ENCODE measurements around the gene MUCL3.

The MUCL3 gene

GRCh38 chr6:30947231-30947630 is 6.5 kb downstream of the MUCL3 start:
- H3K27ac ChIP-seq (ENCODE audit: low read length): no peak overlapping the region
- H3K9ac ChIP-seq (ENCODE audit: low read depth, low read length): no peak overlapping the region
- H3K36me3 ChIP-seq (ENCODE audit: insufficient read depth, low read depth, low read length): no peaks in the 10 kb centered on the region
- peaks cover 4% of the 10 kb centered on the region; the same call in 1 of the 2 replicates for H3K9me3 ChIP-seq (ENCODE audit: insufficient read depth, low read depth, low read length)
- peaks cover 10% of the 10 kb centered on the region; the same call in 1 of the 2 replicates for H3K27me3 ChIP-seq (ENCODE audit: insufficient read depth, low read length)
- no peak overlapping the region for H3K4me3 ChIP-seq (ENCODE audit: low read length)
- H3K4me1 ChIP-seq (ENCODE audit: insufficient read depth, low read length): peaks cover 3% of the 10 kb centered on the region; the same call in 1 of the 2 replicates

DNA sequence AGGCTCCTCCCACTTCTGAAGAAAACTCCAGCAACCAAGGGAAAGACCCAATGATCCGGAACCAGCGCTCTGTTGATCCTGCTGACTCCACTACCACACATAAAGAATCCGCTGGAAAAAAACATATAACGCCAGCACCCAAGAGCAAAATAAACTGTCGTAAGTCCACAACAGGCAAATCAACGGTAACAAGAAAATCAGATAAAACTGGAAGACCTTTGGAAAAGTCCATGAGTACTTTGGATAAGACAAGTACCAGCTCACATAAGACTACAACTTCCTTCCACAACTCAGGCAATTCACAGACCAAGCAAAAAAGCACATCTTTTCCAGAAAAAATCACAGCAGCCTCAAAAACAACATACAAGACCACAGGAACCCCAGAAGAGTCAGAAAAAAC is 8.0 kb downstream of the MUCL3 start:
- Histone ChIP-seq H3K9ac (ENCODE audit: low read depth, low read length) (no peak overlapping the region), H3K27me3 (ENCODE audit: insufficient read depth, low read length) (peaks cover 26% of the 10 kb centered on the region), H3K4me3 (ENCODE audit: low read length) (no peak overlapping the region), H3K36me3 (ENCODE audit: insufficient read depth, low read depth, low read length) (no peaks in the 10 kb centered on the region), H3K4me1 (ENCODE audit: insufficient read depth, low read length) (no peaks in the 10 kb centered on the region), H3K9me3 (ENCODE audit: insufficient read depth, low read depth, low read length) (peaks cover 4% of the 10 kb centered on the region; the same call in 1 of the 2 replicates), H3K27ac (ENCODE audit: low read length) (no peak overlapping the region)

DNA sequence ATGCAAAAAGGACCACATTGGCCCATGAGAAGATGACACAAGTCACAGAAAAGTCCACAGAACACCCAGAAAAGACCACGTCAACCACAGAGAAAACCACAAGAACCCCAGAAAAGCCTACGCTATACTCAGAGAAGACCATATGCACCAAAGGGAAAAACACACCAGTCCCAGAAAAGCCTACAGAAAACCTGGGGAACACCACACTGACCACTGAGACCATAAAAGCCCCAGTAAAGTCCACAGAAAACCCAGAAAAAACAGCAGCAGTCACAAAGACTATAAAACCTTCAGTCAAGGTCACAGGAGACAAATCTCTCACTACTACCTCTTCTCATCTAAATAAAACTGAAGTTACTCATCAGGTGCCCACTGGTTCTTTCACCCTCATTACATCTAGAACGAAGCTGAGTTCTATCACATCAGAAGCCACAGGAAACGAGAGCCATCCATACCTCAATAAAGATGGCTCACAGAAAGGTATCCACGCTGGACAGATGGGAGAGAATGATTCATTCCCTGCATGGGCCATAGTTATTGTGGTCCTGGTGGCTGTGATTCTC is 11.2 kb downstream of the MUCL3 start:
- H3K36me3 ChIP-seq (ENCODE audit: insufficient read depth, low read depth, low read length): no peaks in the 10 kb centered on the region
- peaks cover 57% of the 10 kb centered on the region for H3K27me3 ChIP-seq (ENCODE audit: insufficient read depth, low read length)
- H3K9ac ChIP-seq (ENCODE audit: low read depth, low read length): no peak overlapping the region
- H3K9me3 ChIP-seq (ENCODE audit: insufficient read depth, low read depth, low read length): peaks cover 4% of the 10 kb centered on the region; the same call in 1 of the 2 replicates
- no peak overlapping the region for H3K27ac ChIP-seq (ENCODE audit: low read length)
- H3K4me1 ChIP-seq (ENCODE audit: insufficient read depth, low read length): peaks cover 5% of the 10 kb centered on the region; the same call in 1 of the 2 replicates
- no peak overlapping the region for H3K4me3 ChIP-seq (ENCODE audit: low read length)

DNA sequence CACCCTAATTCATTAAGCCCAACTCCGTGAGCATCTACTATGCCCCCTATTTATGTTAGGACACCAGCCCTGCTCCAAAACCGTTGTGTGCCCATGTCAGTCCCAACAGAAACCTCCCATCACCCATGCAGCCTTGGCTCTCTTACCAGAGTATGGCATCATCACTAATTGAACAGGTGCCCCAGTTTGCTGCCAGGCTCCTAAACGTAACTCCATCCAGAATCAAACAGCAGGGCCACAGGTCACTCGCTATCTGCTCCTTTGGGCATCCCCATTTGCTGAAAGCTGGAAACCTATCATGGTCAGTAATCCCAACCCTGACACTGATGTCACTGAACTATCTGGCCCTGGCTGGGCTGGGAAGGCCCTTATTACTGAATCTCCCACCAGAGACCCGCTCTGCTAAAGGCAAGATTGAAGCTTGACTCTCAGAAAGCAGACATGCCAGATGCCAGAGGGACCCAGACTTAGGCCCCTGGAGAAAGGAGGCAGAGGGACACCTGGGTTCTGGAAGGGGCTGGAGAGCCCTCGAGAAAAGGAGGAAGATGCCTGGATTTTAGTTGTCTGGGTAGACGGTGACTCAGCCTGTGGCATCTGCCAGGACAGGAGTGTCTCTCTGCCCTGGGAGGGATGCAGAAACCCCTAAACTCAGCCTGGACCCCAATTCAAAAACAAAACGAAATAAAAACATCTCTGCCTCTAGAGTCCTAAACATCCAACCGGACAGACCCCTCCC is 14.0 kb downstream of the MUCL3 start:
- Histone ChIP-seq H3K9ac (ENCODE audit: low read depth, low read length) (peak overlapping the region; percentile 66; the same call in 1 of the 2 replicates), H3K27ac (ENCODE audit: low read length) (no peak overlapping the region), H3K9me3 (ENCODE audit: insufficient read depth, low read depth, low read length) (peaks cover 4% of the 10 kb centered on the region; the same call in 1 of the 2 replicates), H3K36me3 (ENCODE audit: insufficient read depth, low read depth, low read length) (no peaks in the 10 kb centered on the region), H3K27me3 (ENCODE audit: insufficient read depth, low read length) (peaks cover 72% of the 10 kb centered on the region), H3K4me3 (ENCODE audit: low read length) (peak overlapping the region; percentile 66), H3K4me1 (ENCODE audit: insufficient read depth, low read length) (peaks cover 5% of the 10 kb centered on the region; the same call in 1 of the 2 replicates)

GRCh38 chr6:30955367-30956042 is 14.7 kb downstream of the MUCL3 start:
- H3K4me3 ChIP-seq (ENCODE audit: low read length): peak overlapping the region; percentile 66
- no peaks in the 10 kb centered on the region for H3K36me3 ChIP-seq (ENCODE audit: insufficient read depth, low read depth, low read length)
- H3K27ac ChIP-seq (ENCODE audit: low read length): no peak overlapping the region
- H3K9ac ChIP-seq (ENCODE audit: low read depth, low read length): peak overlapping the region; percentile 66
- peaks cover 5% of the 10 kb centered on the region; the same call in 1 of the 2 replicates for H3K4me1 ChIP-seq (ENCODE audit: insufficient read depth, low read length)
- peaks cover 4% of the 10 kb centered on the region; the same call in 1 of the 2 replicates for H3K9me3 ChIP-seq (ENCODE audit: insufficient read depth, low read depth, low read length)
- H3K27me3 ChIP-seq (ENCODE audit: insufficient read depth, low read length): peaks cover 72% of the 10 kb centered on the region

DNA sequence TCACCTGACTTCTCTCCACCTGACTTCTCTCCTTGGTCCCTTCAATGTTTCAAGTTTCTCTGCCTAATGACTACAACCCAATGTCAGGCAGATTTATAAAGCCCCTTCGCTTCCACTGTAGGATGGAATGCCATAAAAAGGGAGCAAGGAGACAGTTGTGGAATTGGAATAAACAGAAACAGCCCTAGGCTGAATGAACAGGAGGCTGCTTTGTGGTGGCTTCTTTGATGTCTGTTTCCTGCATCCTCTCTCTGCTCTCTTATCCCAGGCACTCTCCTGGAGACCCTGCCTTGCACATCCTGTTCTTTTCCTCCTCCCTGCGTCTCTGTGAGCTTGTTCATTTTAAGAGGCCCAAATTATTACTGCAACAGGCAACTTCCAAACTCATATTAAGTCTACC is 16.9 kb downstream of the MUCL3 start:
- H3K36me3 ChIP-seq (ENCODE audit: insufficient read depth, low read depth, low read length): no peaks in the 10 kb centered on the region
- peaks cover 57% of the 10 kb centered on the region for H3K27me3 ChIP-seq (ENCODE audit: insufficient read depth, low read length)
- H3K27ac ChIP-seq (ENCODE audit: low read length): no peak overlapping the region
- H3K9me3 ChIP-seq (ENCODE audit: insufficient read depth, low read depth, low read length): no peaks in the 10 kb centered on the region
- H3K9ac ChIP-seq (ENCODE audit: low read depth, low read length): no peak overlapping the region
- H3K4me3 ChIP-seq (ENCODE audit: low read length): no peak overlapping the region
- peaks cover 5% of the 10 kb centered on the region; the same call in 1 of the 2 replicates for H3K4me1 ChIP-seq (ENCODE audit: insufficient read depth, low read length)

- Histone ChIP-seq H3K4me3 (ENCODE audit: low read length) (no peak overlapping the region), H3K27me3 (ENCODE audit: insufficient read depth, low read length) (peaks cover 23% of the 10 kb centered on the region), H3K36me3 (ENCODE audit: insufficient read depth, low read depth, low read length) (no peaks in the 10 kb centered on the region), H3K9me3 (ENCODE audit: insufficient read depth, low read depth, low read length) (no peaks in the 10 kb centered on the region), H3K27ac (ENCODE audit: low read length) (no peak overlapping the region), H3K4me1 (ENCODE audit: insufficient read depth, low read length) (peaks cover under 1% of the 10 kb centered on the region; the same call in 1 of the 2 replicates), H3K9ac (ENCODE audit: low read depth, low read length) (no peak overlapping the region)
These were observed 20.3 kb downstream of the MUCL3 start for GRCh38 chr6:30960907-30961673.

GRCh38 chr6:30962716-30963115 is 21.9 kb downstream of the MUCL3 start:
- Histone ChIP-seq H3K4me3 (ENCODE audit: low read length) (no peak overlapping the region), H3K9me3 (ENCODE audit: insufficient read depth, low read depth, low read length) (no peaks in the 10 kb centered on the region), H3K27ac (ENCODE audit: low read length) (no peak overlapping the region), H3K4me1 (ENCODE audit: insufficient read depth, low read length) (no peaks in the 10 kb centered on the region), H3K27me3 (ENCODE audit: insufficient read depth, low read length) (peaks cover 7% of the 10 kb centered on the region; the same call in 1 of the 2 replicates), H3K9ac (ENCODE audit: low read depth, low read length) (no peak overlapping the region), H3K36me3 (ENCODE audit: insufficient read depth, low read depth, low read length) (no peaks in the 10 kb centered on the region)

- no peaks in the 10 kb centered on the region for H3K4me1 ChIP-seq (ENCODE audit: insufficient read depth, low read length)
- no peak overlapping the region for H3K27ac ChIP-seq (ENCODE audit: low read length)
- no peaks in the 10 kb centered on the region for H3K36me3 ChIP-seq (ENCODE audit: insufficient read depth, low read depth, low read length)
- no peak overlapping the region for H3K9ac ChIP-seq (ENCODE audit: low read depth, low read length)
- H3K4me3 ChIP-seq (ENCODE audit: low read length): no peak overlapping the region
- H3K9me3 ChIP-seq (ENCODE audit: insufficient read depth, low read depth, low read length): no peaks in the 10 kb centered on the region
- no peaks in the 10 kb centered on the region for H3K27me3 ChIP-seq (ENCODE audit: insufficient read depth, low read length)
These were observed 22.9 kb downstream of the MUCL3 start for GRCh38 chr6:30963641-30964040.

DNA sequence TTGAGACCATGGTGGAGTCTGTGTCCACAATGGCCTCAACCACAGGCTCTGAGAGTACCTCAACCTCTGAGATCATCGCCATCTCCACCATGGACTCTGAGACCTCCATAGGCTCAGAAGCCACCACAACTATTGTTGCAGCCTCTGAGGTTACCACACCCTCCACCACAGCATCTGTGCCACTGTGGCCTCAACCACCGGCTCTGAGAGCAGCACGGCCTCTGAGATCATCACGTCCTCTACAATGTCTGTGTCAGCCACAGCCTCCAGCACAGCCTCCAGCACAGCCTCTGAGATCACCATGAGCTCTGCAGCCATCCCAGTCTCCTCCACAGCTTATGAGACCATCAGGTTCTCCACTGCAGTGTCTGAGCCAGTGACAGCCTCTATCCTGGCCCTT is 23.3 kb downstream of the MUCL3 start:
- no peaks in the 10 kb centered on the region for H3K36me3 ChIP-seq (ENCODE audit: insufficient read depth, low read depth, low read length)
- no peak overlapping the region for H3K27ac ChIP-seq (ENCODE audit: low read length)
- no peaks in the 10 kb centered on the region for H3K27me3 ChIP-seq (ENCODE audit: insufficient read depth, low read length)
- no peak overlapping the region for H3K9ac ChIP-seq (ENCODE audit: low read depth, low read length)
- no peak overlapping the region for H3K4me3 ChIP-seq (ENCODE audit: low read length)
- no peaks in the 10 kb centered on the region for H3K9me3 ChIP-seq (ENCODE audit: insufficient read depth, low read depth, low read length)
- no peaks in the 10 kb centered on the region for H3K4me1 ChIP-seq (ENCODE audit: insufficient read depth, low read length)

GRCh38 chr6:30965140-30965601 is 24.4 kb downstream of the MUCL3 start:
- Histone ChIP-seq H3K4me3 (ENCODE audit: low read length) (no peak overlapping the region), H3K27ac (ENCODE audit: low read length) (no peak overlapping the region), H3K36me3 (ENCODE audit: insufficient read depth, low read depth, low read length) (no peaks in the 10 kb centered on the region), H3K27me3 (ENCODE audit: insufficient read depth, low read length) (no peaks in the 10 kb centered on the region), H3K4me1 (ENCODE audit: insufficient read depth, low read length) (no peaks in the 10 kb centered on the region), H3K9ac (ENCODE audit: low read depth, low read length) (no peak overlapping the region), H3K9me3 (ENCODE audit: insufficient read depth, low read depth, low read length) (no peaks in the 10 kb centered on the region)

All from iPS-20b (cell line).